HepG2 (cell line): Measurements from ENCODE around the gene HLCS.

Experiments used
- ELF4 ChIP-seq: sonication (generic); formaldehyde crosslinking; IDR thresholded peaks from 2 replicates; pipeline ENCODE4 v1.5.0; 2020; ENCODE audit warnings: missing genetic modification reagents, mild to moderate bottlenecking, moderate library complexity, borderline replicate concordance
- HNRNPL ChIP-seq: fragments of 200-400 bp; formaldehyde crosslinking; IDR thresholded peaks from 2 replicates; pipeline ENCODE4 v1.6.1; 2017; ENCODE audit warnings: mild to moderate bottlenecking, low read depth, low read length
- JUNB ChIP-seq: sonication (generic); formaldehyde crosslinking; IDR thresholded peaks from 2 replicates; pipeline ENCODE4 v1.8.0; 2022; ENCODE audit warnings: missing genetic modification reagents, mild to moderate bottlenecking, borderline replicate concordance
- POLR2AphosphoS5 ChIP-seq: IDR thresholded peaks from 2 replicates; pipeline ENCODE4 v1.6.1; 2012; ENCODE audit warnings: low read depth, low read length
- RAD21 ChIP-seq: fragments of 450-650 bp; formaldehyde crosslinking; IDR thresholded peaks from 2 replicates; pipeline ENCODE4 v1.5.0; 2020; ENCODE audit warnings: mild to moderate bottlenecking
- ZNF432 ChIP-seq: sonication (generic); formaldehyde crosslinking; IDR thresholded peaks from 2 replicates; pipeline ENCODE4 v1.5.0; 2020; ENCODE audit warnings: missing genetic modification reagents, mild to moderate bottlenecking, borderline replicate concordance
- TF ChIP-seq, protein P1 (sequence below): sonication (generic); formaldehyde crosslinking; IDR thresholded peaks from 2 replicates; pipeline ENCODE4 v1.5.0; 2020; ENCODE audit warnings: mild to moderate bottlenecking, missing genetic modification reagents, moderate library complexity
- TF ChIP-seq, protein P2 (sequence below): IDR thresholded peaks from 2 replicates; pipeline ENCODE4 v1.6.1; 2012; ENCODE audit warnings: inconsistent platforms
- TF ChIP-seq, protein P3 (sequence below): sonication (generic); formaldehyde crosslinking; IDR thresholded peaks from 2 replicates; pipeline ENCODE4 v1.5.1; 2020; ENCODE audit warnings: mild to moderate bottlenecking, missing genetic modification reagents, borderline replicate concordance

DNA sequence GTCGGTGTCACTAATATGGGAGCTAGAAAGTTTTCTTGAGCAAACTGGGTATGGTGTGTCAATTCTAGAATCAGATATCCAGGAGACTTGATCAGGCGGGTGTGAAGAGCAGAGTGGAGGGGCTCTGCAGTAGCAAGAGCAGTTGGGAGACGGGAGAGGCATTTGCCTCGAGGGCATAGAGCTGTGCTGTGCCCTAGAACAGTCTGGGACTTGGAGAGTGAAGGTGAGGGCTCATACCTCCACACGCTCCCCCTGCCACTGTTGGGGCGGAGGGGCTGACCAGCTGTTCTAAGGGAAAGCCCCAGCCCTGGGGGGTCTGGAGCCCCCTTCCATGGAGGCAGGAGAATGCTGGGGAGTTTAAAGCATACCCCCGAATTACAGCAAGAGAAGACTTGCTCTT, 233.7 kb downstream of the HLCS start:
- TF ChIP-seq, protein P1, sequence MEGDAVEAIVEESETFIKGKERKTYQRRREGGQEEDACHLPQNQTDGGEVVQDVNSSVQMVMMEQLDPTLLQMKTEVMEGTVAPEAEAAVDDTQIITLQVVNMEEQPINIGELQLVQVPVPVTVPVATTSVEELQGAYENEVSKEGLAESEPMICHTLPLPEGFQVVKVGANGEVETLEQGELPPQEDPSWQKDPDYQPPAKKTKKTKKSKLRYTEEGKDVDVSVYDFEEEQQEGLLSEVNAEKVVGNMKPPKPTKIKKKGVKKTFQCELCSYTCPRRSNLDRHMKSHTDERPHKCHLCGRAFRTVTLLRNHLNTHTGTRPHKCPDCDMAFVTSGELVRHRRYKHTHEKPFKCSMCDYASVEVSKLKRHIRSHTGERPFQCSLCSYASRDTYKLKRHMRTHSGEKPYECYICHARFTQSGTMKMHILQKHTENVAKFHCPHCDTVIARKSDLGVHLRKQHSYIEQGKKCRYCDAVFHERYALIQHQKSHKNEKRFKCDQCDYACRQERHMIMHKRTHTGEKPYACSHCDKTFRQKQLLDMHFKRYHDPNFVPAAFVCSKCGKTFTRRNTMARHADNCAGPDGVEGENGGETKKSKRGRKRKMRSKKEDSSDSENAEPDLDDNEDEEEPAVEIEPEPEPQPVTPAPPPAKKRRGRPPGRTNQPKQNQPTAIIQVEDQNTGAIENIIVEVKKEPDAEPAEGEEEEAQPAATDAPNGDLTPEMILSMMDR (CRISPR knock-in tag) = no peak
- TF ChIP-seq HNRNPL = no peak
- TF ChIP-seq JUNB (CRISPR knock-in tag) = no peak
- no peak for TF ChIP-seq ZNF432 (CRISPR knock-in tag)
- TF ChIP-seq, protein P2, sequence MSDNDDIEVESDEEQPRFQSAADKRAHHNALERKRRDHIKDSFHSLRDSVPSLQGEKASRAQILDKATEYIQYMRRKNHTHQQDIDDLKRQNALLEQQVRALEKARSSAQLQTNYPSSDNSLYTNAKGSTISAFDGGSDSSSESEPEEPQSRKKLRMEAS = no peak
- no peak for TF ChIP-seq RAD21 (CRISPR knock-in tag)
- no peak for TF ChIP-seq POLR2AphosphoS5
- TF ChIP-seq, protein P3, sequence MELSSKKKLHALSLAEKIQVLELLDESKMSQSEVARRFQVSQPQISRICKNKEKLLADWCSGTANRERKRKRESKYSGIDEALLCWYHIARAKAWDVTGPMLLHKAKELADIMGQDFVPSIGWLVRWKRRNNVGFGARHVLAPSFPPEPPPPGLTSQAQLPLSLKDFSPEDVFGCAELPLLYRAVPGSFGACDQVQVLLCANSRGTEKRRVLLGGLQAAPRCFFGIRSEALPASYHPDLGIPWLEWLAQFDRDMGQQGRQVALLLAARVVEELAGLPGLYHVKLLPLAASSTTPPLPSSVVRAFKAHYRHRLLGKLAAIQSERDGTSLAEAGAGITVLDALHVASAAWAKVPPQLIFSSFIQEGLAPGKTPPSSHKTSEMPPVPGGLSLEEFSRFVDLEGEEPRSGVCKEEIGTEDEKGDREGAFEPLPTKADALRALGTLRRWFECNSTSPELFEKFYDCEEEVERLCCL (CRISPR knock-in tag) = no peak
- no peak for TF ChIP-seq ELF4 (CRISPR knock-in tag)
